Smooth muscle cell of the pulmonary artery (primary cell): ENCODE measurements around the gene UBE2QL1. TPM values are rescaled to one million over a fixed set of nuclear protein-coding genes. Genes with fewer than 3 reads are reported as not detected.

Source experiments
- total RNA-seq: library from RNA; depleted of rRNA; stranded (reverse); fragments of >200 nt; gene quantifications from 2 replicates; pipeline ENCODE4 v1.2.3, GENCODE V29; 2014

The UBE2QL1 gene
- 0.03 and 0.20 TPM in 2 replicates for total RNA-seq

GRCh38 chr5:6448622-6449464, at the start of gene UBE2QL1:
TSS of gene UBE2QL1 (plus strand) at chr5:6448859. CDS start at chr5:6448894, 35 bp downstream.

Other genes starting within 250 kb of the UBE2QL1 start
- gene MED10, start 70.3 kb upstream of the UBE2QL1 start, total RNA-seq, result 8.7 TPM in 2 replicates
- gene NSUN2, start 184.2 kb downstream of the UBE2QL1 start, total RNA-seq, result 48.1 and 64.0 TPM in 2 replicates
- gene SRD5A1, start 184.6 kb downstream of the UBE2QL1 start, total RNA-seq, result 21.2 and 33.9 TPM in 2 replicates